Activated CD8-positive, alpha-beta memory T cell treated with anti-CD3 and anti-CD28 coated beads, Interleukin-2, amount 50 U/mL, for 24 hours (primary cell): ENCODE data around the gene CFAP91.
A peak's percentile ranks its signal among the peaks of the same experiment; 100 is the strongest.

Source experiments
- DNase-seq: peaks from one replicate; pipeline ENCODE4 v3.0.0-alpha.2; 2020; ENCODE audit errors: extremely low read depth

CFAP91 gene

GRCh38 chr3:119702530-119703527 is at the start of gene CFAP91:
CFAP91 (plus strand) TSS chr3:119703022; CDS start chr3:119703099, 77 bp downstream.
- DNase-seq = peak; percentile 49

GRCh38 chr3:119653876-119654275 is 48.9 kb upstream of the CFAP91 start:
- DNase-seq = no peak

GRCh38 chr3:119657887-119658702 is 44.7 kb upstream of the CFAP91 start:
- no peak for DNase-seq

GRCh38 chr3:119658994-119659393 is 43.8 kb upstream of the CFAP91 start:
- no peak for DNase-seq

- no peak for DNase-seq
These were observed 43.1 kb upstream of the CFAP91 start for GRCh38 chr3:119659606-119660291.

- DNase-seq = no peak
These were observed 42.1 kb upstream of the CFAP91 start, which contains the start of gene POPDC2 for GRCh38 chr3:119660474-119661440. POPDC2 (minus strand) TSS chr3:119660589; CDS start chr3:119660423, 166 bp downstream.

GRCh38 chr3:119662604-119663373 is 40.0 kb upstream of the CFAP91 start:
- no peak for DNase-seq

GRCh38 chr3:119663885-119664284 is 38.9 kb upstream of the CFAP91 start:
- no peak for DNase-seq

- DNase-seq = no peak
These were observed 38.5 kb upstream of the CFAP91 start for GRCh38 chr3:119664370-119664769.

GRCh38 chr3:119664850-119665379 is 37.9 kb upstream of the CFAP91 start:
- no peak for DNase-seq

GRCh38 chr3:119665954-119666559 is 36.8 kb upstream of the CFAP91 start:
- no peak for DNase-seq

- no peak for DNase-seq
These were observed 32.8 kb upstream of the CFAP91 start for GRCh38 chr3:119669906-119670570.

- DNase-seq = no peak
These were observed 30.0 kb upstream of the CFAP91 start for GRCh38 chr3:119672776-119673175.

- DNase-seq = no peak
These were observed 28.9 kb upstream of the CFAP91 start for GRCh38 chr3:119673875-119674274.

- no peak for DNase-seq
These were observed 27.5 kb upstream of the CFAP91 start for GRCh38 chr3:119675188-119675874.

- no peak for DNase-seq
These were observed 26.8 kb upstream of the CFAP91 start for GRCh38 chr3:119676020-119676419.

- peak; percentile 91 for DNase-seq
These were observed 25.8 kb upstream of the CFAP91 start, which contains the start of gene COX17 for GRCh38 chr3:119676771-119677640. COX17 (minus strand) TSS chr3:119677406; CDS start chr3:119677310, 96 bp downstream.
